Memory B cell (primary cell): ENCODE measurements around the gene RUNDC1.
A peak's percentile ranks its signal among the peaks of the same experiment; 100 is the strongest.
"Not testable (repeated sequence)": the region's sequence is repeated elsewhere in the genome, so short reads cannot be mapped to it uniquely, and the experiment has no call there.

Experiments
- ATAC-seq: fragments of 150-1000 bp; cut with Tn5 transposase; 2 replicates; pipeline ENCODE4 v1.10.0; 2021; ENCODE audit warnings: low read depth, mild to moderate bottlenecking, moderate library complexity
- DNase-seq, 2 donors: peaks; one replicate each; pipeline ENCODE4 v3.0.0; 2022; ENCODE audit warnings: low spot score in 2 of 2
- H3K27ac Mint-ChIP-seq: one replicate; pipeline ENCODE4 v1.8.0; 2022; ENCODE audit warnings: mild to moderate bottlenecking, moderate library complexity, mixed read lengths
- H3K27me3 Mint-ChIP-seq: one replicate; pipeline ENCODE4 v1.8.0; 2022; ENCODE audit warnings: mixed read lengths
- H3K36me3 Mint-ChIP-seq: one replicate; pipeline ENCODE4 v1.8.0; 2022; ENCODE audit warnings: mild to moderate bottlenecking, mixed read lengths
- H3K4me1 Mint-ChIP-seq: one replicate; pipeline ENCODE4 v1.8.0; 2022; ENCODE audit warnings: mixed read lengths
- H3K4me3 Mint-ChIP-seq: one replicate; pipeline ENCODE4 v1.8.0; 2022; ENCODE audit warnings: mild to moderate bottlenecking, moderate library complexity, mixed read lengths
- H3K9me3 Mint-ChIP-seq: one replicate; pipeline ENCODE4 v1.8.0; 2022; ENCODE audit warnings: mixed read lengths

Gene RUNDC1

DNA sequence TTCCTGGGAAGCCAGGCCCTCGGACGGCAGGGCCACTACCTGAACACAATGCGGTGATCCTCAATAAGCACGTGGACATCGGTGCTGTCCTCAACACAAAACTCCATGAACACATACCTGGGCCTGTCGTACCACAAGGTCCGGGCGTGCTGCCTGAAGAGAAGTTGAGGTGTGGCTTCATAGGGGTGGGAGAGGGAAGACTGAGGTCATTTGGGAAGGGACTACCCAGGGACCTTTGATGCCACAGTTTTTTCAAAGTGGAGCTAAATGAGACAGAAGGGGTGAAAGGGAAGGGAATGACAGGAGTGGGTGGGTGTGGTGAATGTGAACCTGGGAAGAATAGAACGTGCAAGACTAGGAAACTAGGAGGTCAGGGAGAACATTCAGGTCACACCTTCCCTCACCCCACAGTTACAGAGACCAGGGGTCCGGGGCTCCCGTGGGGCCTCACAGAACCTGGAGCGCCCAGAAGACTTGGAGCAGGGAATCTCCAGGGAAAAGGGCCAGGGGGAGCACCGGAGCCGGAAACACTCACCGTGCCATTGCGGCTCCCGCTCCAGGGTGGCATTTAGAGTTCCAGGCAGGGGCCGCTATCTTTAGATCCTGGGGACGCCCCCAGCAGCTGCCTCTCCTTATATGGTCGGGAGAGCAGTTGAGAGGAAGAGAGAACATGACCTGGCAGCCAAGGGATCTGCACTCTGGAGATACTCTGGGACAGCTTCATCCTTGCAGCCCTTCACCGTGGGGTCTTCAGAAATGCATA is 673 bp upstream of the RUNDC1 start, which contains the start of gene PTGES3L:
PTGES3L (minus strand) TSS at position 570 of the 763 bp plus-strand sequence; CDS start at position 543, 27 bp downstream.
- H3K27me3 Mint-ChIP-seq = no peaks in the 10 kb centered on the region
- H3K27ac Mint-ChIP-seq = peak within 1 kb of the TSS; percentile 95
- ATAC-seq (peak; percentile 7), DNase-seq (no peak)
- peak within 1 kb of the TSS; percentile 98 for H3K4me3 Mint-ChIP-seq
- H3K4me1 Mint-ChIP-seq = peaks cover 32% of the 10 kb centered on the region
- peaks cover 6% of the 10 kb centered on the region for H3K36me3 Mint-ChIP-seq
- no peaks in the 10 kb centered on the region for H3K9me3 Mint-ChIP-seq

DNA sequence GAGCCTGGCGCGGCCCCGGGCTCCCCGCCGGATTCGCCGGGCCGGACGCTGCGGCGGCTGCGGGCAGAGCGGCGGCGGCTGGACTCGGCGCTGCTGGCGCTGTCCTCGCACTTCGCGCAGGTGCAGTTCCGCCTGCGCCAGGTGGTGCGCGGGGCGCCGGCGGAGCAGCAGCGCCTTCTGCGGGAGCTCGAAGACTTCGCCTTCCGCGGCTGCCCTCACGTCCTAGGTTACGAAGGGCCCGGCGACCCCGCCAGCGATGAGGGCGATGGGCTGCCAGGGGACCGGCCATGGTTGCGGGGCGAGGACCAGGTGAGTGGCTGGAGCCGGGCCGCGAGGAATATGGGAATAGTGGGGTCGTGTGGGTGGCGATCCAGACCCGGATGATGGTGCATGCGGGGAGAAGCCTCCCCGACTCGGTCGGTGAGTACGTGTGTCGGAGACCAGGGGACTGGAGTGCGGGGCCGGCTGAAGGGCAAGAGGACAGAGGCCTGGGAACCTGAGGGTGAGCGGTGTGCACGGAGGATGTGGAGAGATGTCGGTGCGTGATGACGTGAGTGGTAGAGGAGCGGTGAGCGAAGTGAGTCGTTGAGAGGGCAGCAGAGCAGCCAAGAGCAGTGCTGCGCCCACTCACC is 517 bp downstream of the RUNDC1 start:
- H3K4me1 Mint-ChIP-seq = peaks cover 40% of the 10 kb centered on the region

GRCh38 chr17:42982266-42982665 is 1.9 kb downstream of the RUNDC1 start:
- no peaks in the 10 kb centered on the region for H3K9me3 Mint-ChIP-seq
- H3K4me3 Mint-ChIP-seq = peak overlapping the region; percentile 93
- no peaks in the 10 kb centered on the region for H3K27me3 Mint-ChIP-seq
- H3K27ac Mint-ChIP-seq = peak overlapping the region; percentile 95
- ATAC-seq = no peak
- peaks cover 41% of the 10 kb centered on the region for H3K4me1 Mint-ChIP-seq
- no peak for DNase-seq
- peaks cover 6% of the 10 kb centered on the region for H3K36me3 Mint-ChIP-seq

More for the DNA sequence above, 517 bp downstream of the RUNDC1 start:
- ATAC-seq (peak; percentile 63), DNase-seq (peak; percentile 55 to 66)
- peak overlapping the region; percentile 95 for H3K27ac Mint-ChIP-seq
- peaks cover 6% of the 10 kb centered on the region for H3K36me3 Mint-ChIP-seq
- no peaks in the 10 kb centered on the region for H3K9me3 Mint-ChIP-seq
- H3K27me3 Mint-ChIP-seq = no peaks in the 10 kb centered on the region
- H3K4me3 Mint-ChIP-seq = peak overlapping the region; percentile 93

DNA sequence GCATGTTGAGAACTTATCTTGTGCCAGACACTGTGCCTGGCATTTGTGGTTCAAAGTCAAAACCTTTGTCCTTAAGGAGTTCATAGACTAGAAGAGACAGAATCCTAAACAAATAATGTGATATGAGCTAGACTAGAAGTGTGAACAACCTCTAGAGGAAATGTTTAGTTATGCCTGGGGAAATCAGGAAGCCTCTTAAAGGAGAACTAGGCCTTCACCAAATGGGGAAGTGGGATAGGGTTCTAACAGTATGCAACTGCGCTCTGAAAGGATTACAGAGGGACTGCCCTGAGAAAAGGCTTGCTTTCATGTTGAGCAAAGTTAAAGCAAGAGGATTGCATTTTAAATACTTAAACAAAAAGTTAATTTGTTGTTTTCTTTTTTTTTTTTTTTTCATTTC is 4.9 kb downstream of the RUNDC1 start:
- DNase-seq = peak in 1 of 2 donors; percentile 53
- H3K9me3 Mint-ChIP-seq = no peaks in the 10 kb centered on the region
- no peaks in the 10 kb centered on the region for H3K27me3 Mint-ChIP-seq
- peak overlapping the region; percentile 83 for H3K27ac Mint-ChIP-seq
- H3K4me3 Mint-ChIP-seq = peak overlapping the region; percentile 81
- peaks cover 31% of the 10 kb centered on the region for H3K4me1 Mint-ChIP-seq
- ATAC-seq = peak; percentile 70
- peaks cover 16% of the 10 kb centered on the region for H3K36me3 Mint-ChIP-seq

- peaks cover 23% of the 10 kb centered on the region for H3K36me3 Mint-ChIP-seq
- H3K4me1 Mint-ChIP-seq = peaks cover 20% of the 10 kb centered on the region
- DNase-seq (no peak), ATAC-seq (no peak)
- no peak overlapping the region for H3K4me3 Mint-ChIP-seq
- H3K27me3 Mint-ChIP-seq = no peaks in the 10 kb centered on the region
- H3K9me3 Mint-ChIP-seq = no peaks in the 10 kb centered on the region
- no peak overlapping the region for H3K27ac Mint-ChIP-seq
These were observed 8.8 kb downstream of the RUNDC1 start for GRCh38 chr17:42989141-42989540.

DNA sequence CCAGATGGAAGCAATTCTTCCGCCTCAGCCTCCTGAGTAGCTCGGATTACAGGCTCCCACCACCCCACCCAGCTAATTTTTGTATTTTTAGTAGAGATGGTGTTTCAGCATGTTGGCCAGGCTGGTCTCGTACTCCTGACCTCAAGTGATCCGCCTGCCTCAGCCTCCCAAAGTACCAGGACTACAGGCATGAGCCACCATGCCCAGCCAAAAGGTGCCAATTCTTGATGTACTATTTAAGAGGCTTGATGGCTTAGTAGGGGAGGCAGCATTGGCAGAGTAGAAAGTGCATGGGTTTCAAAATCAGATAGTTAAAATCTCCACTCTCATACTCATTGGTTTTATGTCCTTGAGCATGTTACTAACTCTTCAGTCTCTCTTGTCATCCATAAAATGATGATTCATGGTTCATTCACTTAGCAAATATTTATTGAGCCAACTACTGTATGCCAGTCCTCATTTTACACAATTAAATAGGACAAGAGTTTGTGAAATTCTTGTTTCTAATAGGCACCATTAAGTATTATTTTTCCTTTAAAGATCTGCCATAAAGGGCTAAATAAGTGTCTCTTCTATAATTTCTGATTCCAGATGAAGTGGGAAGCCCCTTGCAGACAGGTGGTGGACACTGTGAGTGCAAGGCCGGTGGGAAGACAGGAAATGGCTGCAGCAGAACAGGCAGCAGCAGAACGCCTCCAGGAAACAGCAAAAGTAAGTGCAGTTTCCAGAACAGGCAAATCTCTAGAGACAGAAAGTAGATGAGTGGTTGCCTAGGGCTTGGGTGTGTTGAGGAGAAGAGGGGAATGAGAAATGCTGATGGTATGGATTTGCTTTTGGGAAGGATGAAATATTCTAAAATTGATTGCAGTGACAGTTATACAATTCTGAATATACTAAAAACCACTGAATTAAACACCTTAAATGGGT is 9.6 kb downstream of the RUNDC1 start:
- no peak for ATAC-seq
- no peak for DNase-seq
- H3K4me3 Mint-ChIP-seq = no peak overlapping the region
- peaks cover 17% of the 10 kb centered on the region for H3K4me1 Mint-ChIP-seq
- peaks cover 21% of the 10 kb centered on the region for H3K36me3 Mint-ChIP-seq
- no peaks in the 10 kb centered on the region for H3K9me3 Mint-ChIP-seq
- H3K27ac Mint-ChIP-seq = peak overlapping the region; percentile 43
- H3K27me3 Mint-ChIP-seq = no peaks in the 10 kb centered on the region

GRCh38 chr17:42991471-42991870 is 11.1 kb downstream of the RUNDC1 start:
- Mint-ChIP-seq H3K27me3 (no peaks in the 10 kb centered on the region), H3K9me3 (no peaks in the 10 kb centered on the region), H3K4me3 (no peak overlapping the region), H3K36me3 (peaks cover 21% of the 10 kb centered on the region), H3K27ac (no peak overlapping the region), H3K4me1 (peaks cover 12% of the 10 kb centered on the region)
- no peak for ATAC-seq
- no peak for DNase-seq

DNA sequence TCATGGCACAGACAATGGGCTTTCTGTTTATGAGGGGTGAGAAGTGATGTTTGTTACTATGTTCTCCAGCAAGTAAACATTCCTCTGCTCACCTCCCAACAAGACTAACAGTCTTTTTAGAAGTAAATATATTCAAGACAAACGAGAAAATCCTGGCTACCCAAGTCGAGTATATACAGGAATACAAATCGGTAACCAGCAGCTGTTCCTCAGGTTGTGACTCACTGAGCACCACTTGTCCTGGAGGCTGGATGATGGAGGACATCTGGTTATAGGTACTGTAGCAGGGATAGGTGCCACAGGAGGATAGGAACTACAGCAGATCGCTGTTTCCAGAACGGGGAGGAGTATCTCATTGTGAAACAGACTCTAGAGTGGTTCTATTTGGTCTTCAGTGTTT is 12.5 kb downstream of the RUNDC1 start:
- Mint-ChIP-seq H3K4me3 (no peak overlapping the region), H3K36me3 (peaks cover 21% of the 10 kb centered on the region), H3K4me1 (peaks cover 13% of the 10 kb centered on the region), H3K9me3 (no peaks in the 10 kb centered on the region), H3K27ac (peak overlapping the region; percentile 4), H3K27me3 (no peaks in the 10 kb centered on the region)
- ATAC-seq (no peak), DNase-seq (no peak)

GRCh38 chr17:42993913-42994312 is 13.5 kb downstream of the RUNDC1 start:
- not testable (repeated sequence) for ATAC-seq, H3K4me3 Mint-ChIP-seq

GRCh38 chr17:42997390-42997983 is 17.1 kb downstream of the RUNDC1 start:
- peak overlapping the region; percentile 95 for H3K4me3 Mint-ChIP-seq
- H3K4me1 Mint-ChIP-seq = peaks cover 21% of the 10 kb centered on the region
- H3K9me3 Mint-ChIP-seq = no peaks in the 10 kb centered on the region
- H3K27me3 Mint-ChIP-seq = no peaks in the 10 kb centered on the region
- ATAC-seq (no peak), DNase-seq (no peak)
- peak overlapping the region; percentile 98 for H3K27ac Mint-ChIP-seq
- H3K36me3 Mint-ChIP-seq = peaks cover 14% of the 10 kb centered on the region

More at GRCh38 chr17:42993913-42994312, 13.5 kb downstream of the RUNDC1 start:
- not testable (repeated sequence) for DNase-seq, H3K9me3 Mint-ChIP-seq, H3K27ac Mint-ChIP-seq, H3K27me3 Mint-ChIP-seq
- Mint-ChIP-seq H3K4me1 (peaks cover 18% of the 10 kb centered on the region), H3K36me3 (peaks cover 18% of the 10 kb centered on the region)

DNA sequence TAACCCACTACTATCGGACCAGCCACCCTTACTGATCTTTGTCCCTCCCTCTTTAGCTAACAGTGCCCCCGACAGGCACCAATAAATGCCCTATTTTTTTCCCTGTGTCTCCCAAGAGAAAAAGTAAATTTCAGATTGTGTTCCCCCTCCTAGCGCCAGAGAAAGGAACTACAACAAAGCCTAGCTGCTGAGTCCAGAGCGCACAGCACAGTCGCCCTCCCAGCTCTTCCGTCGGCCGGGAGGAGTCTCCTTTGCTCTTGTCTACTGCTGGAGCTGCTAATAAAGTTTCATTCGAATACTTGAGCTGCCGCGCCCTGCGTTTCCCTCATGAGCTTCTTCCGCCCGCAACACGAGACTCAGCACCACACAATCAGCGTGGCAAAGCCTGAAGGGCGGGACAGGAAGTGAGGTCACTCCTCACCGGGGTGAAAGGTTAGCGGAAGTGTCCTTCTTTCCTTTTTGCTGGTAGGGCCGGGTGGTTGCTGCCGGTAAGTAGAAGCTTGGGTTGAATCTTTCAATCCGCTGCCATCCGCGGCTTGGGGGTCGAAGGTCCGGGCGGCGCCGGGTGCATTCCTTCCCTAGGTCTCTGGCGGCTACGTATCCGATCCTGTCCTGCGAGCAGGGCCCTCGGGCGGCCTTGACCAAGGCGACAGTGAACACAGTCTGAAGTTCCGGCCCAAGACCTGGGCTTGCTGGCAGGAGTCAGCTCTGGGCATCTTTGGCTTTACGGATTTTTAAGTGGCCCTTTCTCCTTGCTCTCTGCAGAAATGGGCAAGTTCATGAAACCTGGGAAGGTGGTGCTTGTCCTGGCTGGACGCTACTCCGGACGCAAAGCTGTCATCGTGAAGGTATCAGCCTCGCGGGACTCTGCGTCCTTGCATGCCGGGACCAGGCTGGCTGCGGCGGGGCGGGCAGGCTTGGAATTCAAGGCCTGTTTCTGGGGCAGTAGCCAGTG is 17.9 kb downstream of the RUNDC1 start, which contains the start of gene RPL27:
RPL27 (plus strand) TSS at position 436 of the 955 bp plus-strand sequence; CDS start at position 768, 332 bp downstream.
- peak within 1 kb of the TSS; percentile 98 for H3K27ac Mint-ChIP-seq
- H3K4me3 Mint-ChIP-seq = peak within 1 kb of the TSS; percentile 95
- peak; percentile 94 to 95 for DNase-seq
- no peaks in the 10 kb centered on the region for H3K27me3 Mint-ChIP-seq
- peaks cover 13% of the 10 kb centered on the region for H3K36me3 Mint-ChIP-seq
- H3K4me1 Mint-ChIP-seq = peaks cover 21% of the 10 kb centered on the region
- no peaks in the 10 kb centered on the region for H3K9me3 Mint-ChIP-seq
- ATAC-seq = peak; percentile 93

DNA sequence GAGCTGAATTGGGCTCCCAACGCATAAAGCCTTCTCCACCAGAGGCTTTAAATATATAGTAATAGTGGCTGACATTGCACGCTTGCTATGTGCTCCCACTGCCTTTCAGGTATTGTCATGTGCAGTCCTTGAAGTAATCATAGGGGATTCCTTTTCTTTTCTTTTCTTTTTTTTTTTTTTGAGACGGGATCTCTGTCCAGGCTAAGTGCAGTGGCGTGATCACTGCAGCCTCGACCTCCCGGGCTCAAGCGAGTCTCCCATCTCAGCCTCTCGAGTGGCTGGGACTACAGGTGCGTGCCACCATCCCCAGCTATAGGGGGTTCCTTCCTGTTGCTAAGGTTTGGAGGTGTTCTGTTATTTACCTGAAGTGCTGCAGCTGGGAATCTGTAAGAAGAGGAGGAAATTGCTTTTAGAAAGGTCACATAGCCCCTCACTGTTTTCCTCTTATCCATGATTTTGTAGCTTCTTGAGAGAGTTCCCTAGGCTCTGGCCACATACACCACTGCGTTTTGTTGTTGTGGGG is 18.7 kb downstream of the RUNDC1 start:
- Mint-ChIP-seq H3K4me3 (peak overlapping the region; percentile 95), H3K27ac (peak overlapping the region; percentile 98), H3K36me3 (peaks cover 14% of the 10 kb centered on the region), H3K27me3 (no peaks in the 10 kb centered on the region), H3K4me1 (peaks cover 21% of the 10 kb centered on the region), H3K9me3 (no peaks in the 10 kb centered on the region)
- ATAC-seq = no peak
- no peak for DNase-seq
